ENCODE results near the gene SLC23A3. TPM values are rescaled to one million over a fixed set of nuclear protein-coding genes. Genes with fewer than 3 reads are reported as not detected.
"Not testable (repeated sequence)": the region's sequence is repeated elsewhere in the genome, so short reads cannot be mapped to it uniquely, and the experiment has no call there.

Gene SLC23A3
- total RNA-seq, 1 experiment from 2014 or later, result 1.9 TPM

GRCh38 chr2:219205981-219206327 is 36.1 kb upstream of the SLC23A3 start:
- no peaks in the 10 kb centered on the region for H3K9me3 ChIP-seq (ENCODE audit: low read depth, low read length, poor library complexity, severe bottlenecking)
- no peaks in the 10 kb centered on the region for H3K27me3 ChIP-seq (replicated peaks; ENCODE audit: insufficient read depth, low read depth, low read length, poor library complexity)
- TF ChIP-seq, protein P1, sequence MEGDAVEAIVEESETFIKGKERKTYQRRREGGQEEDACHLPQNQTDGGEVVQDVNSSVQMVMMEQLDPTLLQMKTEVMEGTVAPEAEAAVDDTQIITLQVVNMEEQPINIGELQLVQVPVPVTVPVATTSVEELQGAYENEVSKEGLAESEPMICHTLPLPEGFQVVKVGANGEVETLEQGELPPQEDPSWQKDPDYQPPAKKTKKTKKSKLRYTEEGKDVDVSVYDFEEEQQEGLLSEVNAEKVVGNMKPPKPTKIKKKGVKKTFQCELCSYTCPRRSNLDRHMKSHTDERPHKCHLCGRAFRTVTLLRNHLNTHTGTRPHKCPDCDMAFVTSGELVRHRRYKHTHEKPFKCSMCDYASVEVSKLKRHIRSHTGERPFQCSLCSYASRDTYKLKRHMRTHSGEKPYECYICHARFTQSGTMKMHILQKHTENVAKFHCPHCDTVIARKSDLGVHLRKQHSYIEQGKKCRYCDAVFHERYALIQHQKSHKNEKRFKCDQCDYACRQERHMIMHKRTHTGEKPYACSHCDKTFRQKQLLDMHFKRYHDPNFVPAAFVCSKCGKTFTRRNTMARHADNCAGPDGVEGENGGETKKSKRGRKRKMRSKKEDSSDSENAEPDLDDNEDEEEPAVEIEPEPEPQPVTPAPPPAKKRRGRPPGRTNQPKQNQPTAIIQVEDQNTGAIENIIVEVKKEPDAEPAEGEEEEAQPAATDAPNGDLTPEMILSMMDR (conservative IDR thresholded peaks at IDR 0.05; ENCODE audit: low read depth, low read length), result no peak
- BruUV-seq (replicated peaks), result no TSS peak
- peaks cover 15% of the 10 kb centered on the region for H3K4me1 ChIP-seq (ENCODE audit: insufficient read depth, low read length, poor library complexity, severe bottlenecking)
- peaks cover 24% of the 10 kb centered on the region for H3K36me3 ChIP-seq (ENCODE audit: insufficient read depth, low read length, poor library complexity, severe bottlenecking)
- DNase-seq (ENCODE audit: low spot score), result no peak
- ChIA-PET CTCF (interaction anchor here (0.9 kb wide), 1 partner anchor 39 kb away, joined by 3 read pairs; no protein-coding TSS in a partner anchor), POLR2A (ENCODE audit: low non-redundant PET) (interaction anchor here (0.6 kb wide), 1 partner anchor 32 kb away, joined by 3 read pairs; no protein-coding TSS in a partner anchor)
- H3K4me3 ChIP-seq (ENCODE audit: low read depth, low read length, poor library complexity, severe bottlenecking), result peak overlapping the region; percentile 75
- H3K27ac ChIP-seq (ENCODE audit: low read depth, low read length, poor library complexity, severe bottlenecking), result peak overlapping the region; percentile 78
- intact Hi-C loops (cut with micrococcal nuclease; ENCODE audit: unreplicated experiment), result no loop called here

DNA sequence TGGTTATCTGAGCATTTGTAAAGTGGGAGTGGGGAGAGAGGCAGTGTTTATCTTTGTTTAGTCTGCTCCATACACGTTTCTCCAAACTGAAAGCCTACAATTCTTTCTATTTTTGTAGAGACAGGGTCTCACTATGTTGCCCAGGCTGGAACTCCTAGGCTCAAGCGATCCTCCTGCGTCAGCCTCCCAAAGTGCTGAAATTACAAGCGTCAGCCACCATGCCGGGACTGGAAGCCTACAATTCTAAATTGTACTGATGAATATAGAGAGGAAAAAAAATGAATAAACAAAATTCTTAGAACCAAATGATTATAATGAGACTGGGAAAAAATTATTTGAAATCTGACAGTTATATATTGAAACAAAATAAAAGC is 35.3 kb upstream of the SLC23A3 start:
- TF ChIP-seq EZH2 (IDR thresholded peaks at IDR 0.05; ENCODE audit: borderline replicate concordance, low read depth, low read length, poor library complexity, severe bottlenecking), result no peak
- TF ChIP-seq, protein P1 (conservative IDR thresholded peaks at IDR 0.05; ENCODE audit: low read depth, low read length), result no peak
- Histone ChIP-seq H3K4me1 (ENCODE audit: insufficient read depth, low read length, poor library complexity, severe bottlenecking) (peaks cover 15% of the 10 kb centered on the region), H3K27me3 (replicated peaks; ENCODE audit: insufficient read depth, low read depth, low read length, poor library complexity) (no peaks in the 10 kb centered on the region), H3K36me3 (ENCODE audit: insufficient read depth, low read length, poor library complexity, severe bottlenecking) (peaks cover 16% of the 10 kb centered on the region), H3K4me3 (ENCODE audit: low read depth, low read length, poor library complexity, severe bottlenecking) (no peak overlapping the region), H3K9me3 (ENCODE audit: low read depth, low read length, poor library complexity, severe bottlenecking) (no peaks in the 10 kb centered on the region), H3K27ac (ENCODE audit: low read depth, low read length, poor library complexity, severe bottlenecking) (no peak overlapping the region)
- intact Hi-C loops (cut with micrococcal nuclease; ENCODE audit: unreplicated experiment), result no loop called here
- POLR2A ChIA-PET (ENCODE audit: low non-redundant PET), result no interaction called here
- BruUV-seq (replicated peaks), result no TSS peak
- no peak for DNase-seq (ENCODE audit: low spot score)
- CTCF ChIA-PET, result no interaction called here

DNA sequence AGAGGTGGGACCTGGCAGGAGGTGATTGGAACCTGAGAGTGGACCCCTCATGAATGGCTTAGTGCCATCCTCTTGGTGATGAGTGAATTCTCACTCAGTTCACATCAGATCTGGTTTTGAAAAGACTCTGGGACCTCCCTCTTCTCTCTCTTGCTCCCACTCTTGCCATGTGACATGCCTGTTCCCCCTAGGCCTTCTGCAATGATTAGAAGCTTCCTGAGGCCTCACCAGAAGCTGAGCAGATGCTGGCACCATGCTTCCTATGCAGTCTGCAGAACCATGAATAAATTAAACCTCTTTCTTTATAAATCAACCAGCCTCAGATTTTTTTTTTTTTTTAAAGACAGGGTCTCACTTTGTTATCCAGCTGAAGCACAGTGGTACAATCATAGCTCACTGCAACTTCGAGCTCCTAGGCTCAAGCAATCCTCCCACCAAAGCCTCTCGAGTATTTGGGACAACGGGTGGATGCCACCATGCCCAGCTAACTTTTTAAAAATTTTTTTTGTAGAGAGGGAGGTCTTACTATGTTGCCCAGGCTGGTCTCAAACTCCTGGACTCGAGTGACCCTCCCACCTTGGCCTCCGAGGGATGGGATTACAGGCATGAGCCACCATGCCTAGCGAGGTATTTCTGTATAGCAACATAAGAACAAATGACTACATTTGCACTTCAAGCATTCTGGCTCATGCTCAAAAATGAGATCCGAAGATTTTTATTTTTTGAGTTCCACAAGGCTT is 34.8 kb upstream of the SLC23A3 start:
- no peaks in the 10 kb centered on the region for H3K9me3 ChIP-seq (ENCODE audit: low read depth, low read length, poor library complexity, severe bottlenecking)
- peaks cover 10% of the 10 kb centered on the region for H3K36me3 ChIP-seq (ENCODE audit: insufficient read depth, low read length, poor library complexity, severe bottlenecking)
- CTCF ChIA-PET, result interaction anchor here (0.7 kb wide), 1 partner anchor 132 kb away, joined by 4 read pairs; no protein-coding TSS in a partner anchor
- TF ChIP-seq EZH2 (IDR thresholded peaks at IDR 0.05; ENCODE audit: borderline replicate concordance, low read depth, low read length, poor library complexity, severe bottlenecking), result no peak
- TF ChIP-seq, protein P1 (conservative IDR thresholded peaks at IDR 0.05; ENCODE audit: low read depth, low read length), result no peak
- peaks cover 15% of the 10 kb centered on the region for H3K4me1 ChIP-seq (ENCODE audit: insufficient read depth, low read length, poor library complexity, severe bottlenecking)
- no TSS peak for BruUV-seq (replicated peaks)
- DNase-seq (ENCODE audit: low spot score), result no peak
- no peaks in the 10 kb centered on the region for H3K27me3 ChIP-seq (replicated peaks; ENCODE audit: insufficient read depth, low read depth, low read length, poor library complexity)
- intact Hi-C loops (cut with micrococcal nuclease; ENCODE audit: unreplicated experiment), result no loop called here
- no peak overlapping the region for H3K27ac ChIP-seq (ENCODE audit: low read depth, low read length, poor library complexity, severe bottlenecking)
- POLR2A ChIA-PET (ENCODE audit: low non-redundant PET), result interaction anchor here (0.6 kb wide), 1 partner anchor 28 kb away, joined by 3 read pairs; the partner anchor contains the start of gene CNPPD1
- H3K4me3 ChIP-seq (ENCODE audit: low read depth, low read length, poor library complexity, severe bottlenecking), result no peak overlapping the region

DNA sequence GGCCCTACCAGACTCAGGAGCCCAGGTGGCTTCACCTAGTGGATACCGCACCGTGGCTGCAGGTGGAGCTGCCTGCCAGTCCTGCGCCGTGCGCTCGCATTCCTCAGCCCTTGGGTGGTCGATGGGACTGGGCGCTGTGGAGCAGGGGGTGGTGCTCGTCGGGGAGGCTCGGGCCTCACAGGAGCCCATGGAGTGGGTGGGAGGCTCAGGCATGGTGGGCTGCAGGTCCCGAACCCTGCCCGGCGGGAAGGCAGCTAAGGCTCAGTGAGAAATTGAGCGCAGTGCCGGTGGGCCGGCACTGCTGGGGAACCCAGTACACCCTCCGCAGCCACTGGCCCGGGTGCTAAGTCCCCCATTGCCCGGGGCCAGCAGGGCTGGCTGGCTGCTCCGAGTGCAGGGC is 31.5 kb upstream of the SLC23A3 start:
- H3K9me3 ChIP-seq (ENCODE audit: low read depth, low read length, poor library complexity, severe bottlenecking); intact Hi-C loops (cut with micrococcal nuclease; ENCODE audit: unreplicated experiment); H3K27me3 ChIP-seq (replicated peaks; ENCODE audit: insufficient read depth, low read depth, low read length, poor library complexity); DNase-seq (ENCODE audit: low spot score); H3K27ac ChIP-seq (ENCODE audit: low read depth, low read length, poor library complexity, severe bottlenecking); H3K4me3 ChIP-seq (ENCODE audit: low read depth, low read length, poor library complexity, severe bottlenecking); H3K36me3 ChIP-seq (ENCODE audit: insufficient read depth, low read length, poor library complexity, severe bottlenecking); H3K4me1 ChIP-seq (ENCODE audit: insufficient read depth, low read length, poor library complexity, severe bottlenecking); CTCF ChIA-PET; POLR2A ChIA-PET (ENCODE audit: low non-redundant PET); BruUV-seq (replicated peaks): not testable (repeated sequence)

DNA sequence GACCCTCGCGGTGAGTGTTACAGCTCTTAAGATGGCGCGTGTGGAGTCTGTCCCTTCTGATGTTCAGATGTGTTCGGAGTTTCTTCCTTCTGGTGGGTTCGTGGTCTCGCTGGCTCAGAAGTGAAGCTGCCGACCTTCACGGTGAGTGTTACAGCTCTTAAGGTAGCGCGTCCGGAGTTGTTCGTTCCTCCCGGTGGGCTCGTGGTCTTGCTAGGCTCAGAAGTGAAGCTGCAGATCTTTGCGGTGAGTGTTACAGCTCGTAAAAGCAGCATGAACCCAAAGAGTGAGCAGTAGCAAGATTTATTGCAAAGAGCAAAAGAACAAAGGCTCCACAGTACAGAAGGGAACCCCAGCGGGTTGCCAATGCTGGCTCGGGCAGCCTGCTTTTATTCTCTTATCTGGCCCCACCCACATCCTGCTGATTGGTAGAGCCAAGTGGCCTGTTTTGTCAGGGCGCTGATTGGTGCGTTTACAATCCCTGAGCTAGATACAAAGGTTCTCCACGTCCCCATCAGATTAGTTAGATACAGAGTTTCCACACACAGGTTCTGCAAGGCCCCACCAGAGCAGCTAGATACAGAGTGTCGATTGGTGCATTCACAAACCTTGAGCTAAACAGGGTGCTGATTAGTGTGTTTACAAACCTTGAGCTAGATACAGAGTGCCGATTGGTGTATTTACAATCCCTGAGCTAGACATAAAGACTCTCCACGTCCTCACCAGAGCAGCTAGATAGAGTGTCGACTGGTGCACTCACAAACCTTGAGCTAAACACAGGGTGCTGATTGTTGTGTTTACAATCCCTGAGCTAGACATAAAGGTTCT is 30.9 kb upstream of the SLC23A3 start:
- H3K4me1 ChIP-seq (ENCODE audit: insufficient read depth, low read length, poor library complexity, severe bottlenecking); CTCF ChIA-PET; H3K36me3 ChIP-seq (ENCODE audit: insufficient read depth, low read length, poor library complexity, severe bottlenecking); H3K9me3 ChIP-seq (ENCODE audit: low read depth, low read length, poor library complexity, severe bottlenecking); H3K27ac ChIP-seq (ENCODE audit: low read depth, low read length, poor library complexity, severe bottlenecking); H3K27me3 ChIP-seq (replicated peaks; ENCODE audit: insufficient read depth, low read depth, low read length, poor library complexity); intact Hi-C loops (cut with micrococcal nuclease; ENCODE audit: unreplicated experiment); H3K4me3 ChIP-seq (ENCODE audit: low read depth, low read length, poor library complexity, severe bottlenecking): not testable (repeated sequence)
- peak; percentile 62 for DNase-seq (ENCODE audit: low spot score)
- BruUV-seq (replicated peaks), result TSS peak; percentile 87
- POLR2A ChIA-PET (ENCODE audit: low non-redundant PET), result interaction anchor here (0.6 kb wide), 1 partner anchor 16 kb away, joined by 5 read pairs; no protein-coding TSS in a partner anchor
